Inflammatory macrophage treated with lipopolysaccharide for 4 hours (primary cell): ENCODE data around the gene GDPD5.

Experiments
- DNase-seq: peaks from one replicate; pipeline ENCODE4 v3.0.0-alpha.2; 2020

Gene GDPD5

DNA sequence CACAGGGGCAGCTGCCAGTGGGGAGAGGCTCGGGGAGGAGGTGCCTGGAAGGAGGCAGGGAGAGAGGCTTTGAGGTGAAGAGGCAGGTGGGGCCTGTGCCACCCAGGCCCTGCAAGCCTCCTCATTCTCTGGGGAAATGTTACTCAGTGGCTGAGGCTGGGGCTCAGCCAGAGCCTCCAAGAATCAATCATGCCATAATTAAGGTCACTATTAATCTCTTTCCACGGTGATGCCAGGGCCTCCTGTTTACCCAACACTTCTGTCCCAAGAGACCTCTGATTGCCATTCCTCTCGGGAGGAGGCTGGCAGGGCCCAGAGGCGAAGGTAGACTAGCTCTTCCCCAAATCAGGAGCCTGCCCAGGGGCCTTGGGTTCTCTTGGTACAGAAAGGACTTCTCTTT, 38.4 kb downstream of the GDPD5 start:
- no peak for DNase-seq

DNA sequence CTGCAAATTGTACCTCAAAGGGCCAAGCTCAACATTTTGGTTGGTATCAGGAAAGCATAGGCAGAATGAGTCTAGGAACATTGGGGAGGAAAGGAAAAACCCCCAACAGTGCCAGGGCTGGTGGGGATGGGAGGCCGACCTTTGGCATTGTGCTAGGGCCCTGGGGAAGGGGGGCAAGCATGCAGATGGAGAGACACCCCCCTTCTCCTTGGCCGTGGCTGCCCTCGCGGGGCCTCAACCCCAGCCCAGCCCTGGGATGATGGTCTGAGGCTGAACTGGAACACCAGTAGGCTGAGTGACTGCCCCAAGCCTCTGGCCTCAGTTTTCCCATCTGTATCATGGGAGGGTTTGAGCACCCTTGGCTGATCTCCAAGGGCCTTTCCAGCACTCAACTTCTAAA, 40.0 kb downstream of the GDPD5 start:
- no peak for DNase-seq

DNA sequence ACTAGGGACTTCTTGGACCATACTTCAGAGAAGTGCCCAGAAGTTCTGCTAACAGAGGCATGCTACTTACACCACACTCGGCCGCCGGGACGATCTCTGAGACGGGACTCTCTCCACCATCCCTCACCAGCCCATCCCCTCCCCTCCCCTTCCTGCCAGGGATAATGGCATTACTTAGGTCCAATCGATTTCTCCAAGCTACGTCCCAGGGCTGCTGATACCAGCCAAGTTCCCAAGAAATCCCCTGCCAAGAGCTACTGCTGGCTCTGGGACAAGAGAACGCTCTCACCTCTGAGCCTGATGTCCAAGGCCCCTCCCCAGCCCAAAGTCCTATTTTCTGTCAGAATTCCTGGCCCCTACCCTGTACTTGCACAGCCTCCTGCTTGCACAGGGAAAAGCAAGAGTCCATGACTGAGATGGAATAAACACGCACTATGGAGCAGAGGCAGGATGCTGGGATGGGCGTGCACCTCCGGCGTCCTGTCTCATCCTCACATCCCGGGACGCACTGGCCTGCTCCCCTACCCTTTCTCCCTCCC, 42.7 kb downstream of the GDPD5 start:
- DNase-seq: no peak

DNA sequence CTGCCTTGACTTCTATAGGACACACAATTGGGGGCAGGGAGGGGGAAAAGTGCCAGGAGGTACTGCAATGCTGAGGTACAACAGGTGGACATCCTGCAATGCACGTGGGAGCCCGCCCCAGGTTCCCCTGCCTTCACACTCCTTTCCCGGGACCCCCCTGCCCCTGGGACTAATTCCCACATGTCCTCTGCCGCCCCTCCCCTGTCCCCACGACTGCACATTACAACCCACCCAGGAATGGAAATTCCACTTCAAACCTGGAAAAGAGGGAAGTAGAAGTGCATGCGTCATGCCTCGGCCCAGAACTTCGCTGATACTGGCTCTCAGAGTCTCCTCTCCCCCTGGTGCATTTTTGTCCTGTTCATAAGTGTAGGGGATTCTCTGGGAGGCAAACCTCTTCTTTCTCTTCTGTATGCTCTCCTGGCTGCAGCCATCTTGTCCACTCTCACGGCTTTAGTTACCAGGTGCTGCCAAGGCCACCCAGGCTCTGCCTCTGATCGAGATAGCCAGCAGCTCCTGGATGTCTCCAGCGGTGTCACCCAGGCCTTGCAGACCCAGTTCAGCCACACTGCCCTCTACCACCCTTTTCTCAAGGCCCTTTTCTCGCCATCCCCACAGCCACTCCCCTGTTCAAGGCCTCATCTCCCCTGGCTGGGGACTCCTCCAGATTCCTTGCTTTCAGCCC, 43.7 kb downstream of the GDPD5 start:
- DNase-seq: peak; percentile 49

DNA sequence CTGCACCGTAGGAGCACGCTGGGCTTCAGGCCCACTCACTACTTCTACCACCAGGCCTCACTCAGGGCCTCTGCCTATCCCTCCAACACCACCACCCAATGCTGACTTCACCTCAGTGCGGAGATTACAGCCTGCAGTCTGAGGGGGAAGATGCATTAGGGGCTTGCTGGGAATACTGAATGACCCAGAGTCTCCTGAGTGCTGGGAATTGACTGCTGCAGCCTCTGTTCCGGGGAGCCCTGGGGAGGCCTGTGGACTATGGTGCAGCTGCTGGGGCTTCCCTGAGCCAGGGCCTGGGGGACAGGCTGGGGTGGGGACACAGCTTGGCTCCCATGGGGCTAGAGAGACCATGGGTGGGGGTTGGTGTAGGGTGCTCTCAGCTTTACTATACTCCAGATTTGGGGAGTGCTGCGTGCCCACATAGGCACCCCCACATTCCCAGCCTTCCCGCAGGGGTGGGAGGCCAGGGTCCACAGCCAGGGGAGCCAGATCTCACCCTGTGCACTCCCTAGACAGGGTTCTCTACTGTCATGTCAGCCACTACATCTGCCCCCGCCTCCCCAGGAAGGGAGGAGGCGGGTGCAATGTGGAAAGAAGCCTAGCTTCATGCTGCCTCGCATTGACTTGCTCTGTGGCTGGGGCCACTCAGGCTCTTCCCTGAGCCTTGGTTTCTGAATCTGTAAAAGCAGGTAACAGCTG, 44.4 kb downstream of the GDPD5 start:
- no peak for DNase-seq

DNA sequence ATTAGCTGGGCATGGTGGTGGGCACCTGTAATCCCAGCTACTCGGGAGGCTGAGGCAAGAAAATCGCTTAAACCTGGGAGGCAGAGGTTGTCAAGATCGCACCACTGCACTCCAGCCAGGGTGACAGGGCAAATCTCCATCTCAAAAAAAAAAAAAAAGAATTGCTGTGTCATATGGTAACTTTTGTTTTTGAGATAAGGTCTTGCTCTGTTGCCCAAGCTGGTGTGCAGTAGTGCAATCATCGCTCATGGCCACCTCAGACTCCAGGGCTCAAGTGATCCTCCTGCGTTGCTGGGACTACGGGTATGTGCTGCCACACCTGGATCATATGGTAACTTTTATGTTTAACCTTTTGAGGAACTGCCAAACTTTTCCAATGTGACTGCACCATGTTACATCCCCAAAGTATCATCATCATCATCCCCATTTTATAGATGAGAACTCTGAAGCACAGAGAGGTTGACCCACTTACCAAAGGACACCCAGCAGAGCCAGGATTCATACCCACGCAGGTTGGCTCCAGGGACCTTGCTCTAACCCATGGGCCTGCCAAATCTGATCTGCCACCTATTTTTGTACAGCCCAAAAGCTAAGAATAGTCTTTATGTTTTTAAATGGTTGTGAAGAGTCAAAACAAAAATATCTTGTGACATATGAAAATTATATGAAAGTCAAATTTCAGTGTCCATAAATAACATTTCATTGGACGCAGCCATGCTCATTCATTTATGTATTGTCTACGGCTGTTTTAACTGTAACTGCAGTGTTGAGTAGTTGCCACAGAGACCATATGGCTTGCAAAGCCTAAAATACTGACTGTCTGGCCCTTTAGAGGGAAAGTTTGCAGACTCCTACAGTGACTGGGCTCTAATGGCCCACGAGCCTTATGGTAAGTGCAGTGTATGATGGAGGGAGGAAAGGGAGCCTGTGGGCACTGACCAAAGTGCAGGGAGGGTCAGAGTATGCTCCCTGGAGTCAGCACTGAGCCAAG, 45.3 kb downstream of the GDPD5 start:
- DNase-seq: no peak

DNA sequence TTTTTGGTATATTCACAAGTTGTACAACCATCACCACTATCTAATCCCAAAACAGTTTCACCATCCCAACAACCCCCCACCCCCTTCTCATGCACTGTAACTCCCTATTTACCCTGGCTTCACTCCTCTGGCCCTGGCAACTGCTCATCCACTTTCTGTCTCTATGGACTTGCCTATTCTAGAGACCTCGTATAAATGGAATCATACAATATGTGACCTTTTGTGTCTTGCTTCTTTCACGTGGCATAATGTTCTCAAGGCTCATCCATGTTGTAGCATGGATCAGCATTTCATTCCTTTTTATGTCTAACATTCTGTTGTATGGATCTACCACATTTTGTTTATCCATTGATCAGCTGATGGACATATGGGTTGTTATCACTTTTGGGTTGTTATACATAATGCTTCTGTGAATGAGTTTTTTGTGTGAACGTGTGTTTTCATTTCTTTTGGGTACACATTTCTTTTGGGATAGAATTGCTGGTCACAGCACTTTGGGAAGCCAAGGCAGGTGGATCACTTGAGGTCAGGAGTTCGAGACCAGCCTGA, 46.1 kb downstream of the GDPD5 start:
- DNase-seq: no peak

DNA sequence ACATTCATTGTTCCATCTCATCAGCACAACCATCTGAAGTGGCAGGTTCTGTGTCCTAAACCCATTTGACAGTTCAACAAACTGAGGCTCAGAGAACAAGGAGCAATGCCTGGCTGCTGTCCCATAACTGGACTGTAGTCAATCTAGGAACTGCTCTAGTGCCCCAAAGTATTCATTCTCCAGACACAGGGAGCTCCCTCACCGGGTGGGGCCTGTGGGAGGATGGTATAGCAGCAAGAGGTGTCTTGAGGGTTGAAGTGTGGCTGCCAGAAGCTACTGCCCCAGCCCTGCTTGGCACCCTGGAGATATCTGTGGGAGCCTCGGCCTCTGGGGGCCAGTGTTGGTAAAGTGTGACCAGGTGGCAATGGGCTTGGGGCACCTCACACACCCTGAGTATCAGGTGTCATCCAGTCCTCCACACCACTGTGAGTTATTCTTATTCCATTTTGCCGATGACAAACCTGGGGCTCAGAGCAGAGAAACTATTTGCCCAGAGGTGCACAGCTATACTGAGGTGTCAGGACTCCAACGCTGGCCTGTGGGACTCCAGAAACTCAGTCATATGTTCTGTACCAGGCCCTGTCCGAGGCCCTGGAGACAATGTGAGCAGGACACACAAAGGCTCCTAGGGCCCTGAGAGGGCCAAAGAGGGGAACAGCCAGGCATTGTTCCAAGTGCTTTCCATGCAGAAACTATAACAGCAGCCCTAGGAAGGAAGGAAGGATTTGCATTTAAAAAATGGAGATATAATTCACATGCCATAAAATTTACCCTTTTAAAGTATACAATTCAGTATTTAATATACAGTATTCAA, 46.8 kb downstream of the GDPD5 start:
- DNase-seq: no peak

DNA sequence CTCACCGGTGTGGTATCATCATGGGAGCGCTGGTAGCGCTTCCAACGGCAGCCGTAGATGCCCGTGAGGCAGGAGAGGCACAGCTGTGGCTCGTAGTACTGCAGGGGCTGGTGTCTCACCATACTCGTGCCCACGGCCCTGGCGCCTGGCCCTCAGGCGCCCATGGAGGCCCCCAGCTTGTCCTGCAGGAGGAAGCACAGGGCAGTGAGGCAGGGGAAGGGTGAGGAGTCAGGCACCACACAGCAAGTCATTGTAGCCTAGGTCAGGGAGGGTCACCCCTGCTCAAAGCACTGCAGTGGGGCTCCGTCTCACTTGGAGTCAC, 48.2 kb downstream of the GDPD5 start:
- DNase-seq: no peak

DNA sequence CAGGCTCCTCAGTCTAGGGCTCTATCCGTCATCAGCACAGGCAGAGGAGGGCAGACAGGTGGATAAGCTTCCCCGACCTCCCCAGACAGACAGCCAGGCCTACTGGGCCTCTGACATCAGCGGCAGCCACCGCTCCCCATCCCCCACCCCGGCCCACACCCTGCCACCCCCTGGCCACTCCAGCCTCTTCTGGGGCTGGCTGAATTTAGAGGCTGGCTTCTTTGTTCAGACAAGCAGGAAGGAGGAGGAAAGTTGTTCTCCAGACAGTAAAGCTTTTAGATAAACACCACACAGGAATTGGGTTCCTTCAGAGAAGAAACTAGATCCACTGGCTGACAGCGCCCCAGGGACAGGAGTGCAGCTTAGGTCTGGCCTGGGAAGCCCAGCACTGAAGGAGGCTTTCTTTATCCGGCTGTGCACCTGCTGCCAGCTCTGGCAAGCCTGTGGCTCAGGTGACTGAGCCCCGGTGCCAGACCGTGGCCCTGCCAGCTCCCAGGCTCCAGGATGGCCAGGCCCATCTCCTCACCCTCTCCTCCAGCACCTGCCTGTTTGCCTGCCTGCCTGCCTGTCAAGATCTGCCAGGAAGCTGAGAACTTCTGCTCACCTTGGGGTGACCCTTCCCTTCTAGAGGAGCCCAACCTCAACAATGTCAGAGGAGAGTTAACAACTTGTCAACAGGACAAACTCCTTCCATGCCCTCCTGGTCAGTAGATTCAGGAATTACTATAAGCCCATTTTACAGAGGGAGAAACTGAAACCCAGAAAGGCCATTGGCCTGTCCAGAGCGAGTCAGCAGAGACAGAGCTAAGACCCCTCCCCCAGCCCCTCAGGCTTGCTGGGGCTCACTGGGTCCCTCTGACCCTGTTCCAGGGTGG, 48.8 kb downstream of the GDPD5 start:
- DNase-seq: no peak

DNA sequence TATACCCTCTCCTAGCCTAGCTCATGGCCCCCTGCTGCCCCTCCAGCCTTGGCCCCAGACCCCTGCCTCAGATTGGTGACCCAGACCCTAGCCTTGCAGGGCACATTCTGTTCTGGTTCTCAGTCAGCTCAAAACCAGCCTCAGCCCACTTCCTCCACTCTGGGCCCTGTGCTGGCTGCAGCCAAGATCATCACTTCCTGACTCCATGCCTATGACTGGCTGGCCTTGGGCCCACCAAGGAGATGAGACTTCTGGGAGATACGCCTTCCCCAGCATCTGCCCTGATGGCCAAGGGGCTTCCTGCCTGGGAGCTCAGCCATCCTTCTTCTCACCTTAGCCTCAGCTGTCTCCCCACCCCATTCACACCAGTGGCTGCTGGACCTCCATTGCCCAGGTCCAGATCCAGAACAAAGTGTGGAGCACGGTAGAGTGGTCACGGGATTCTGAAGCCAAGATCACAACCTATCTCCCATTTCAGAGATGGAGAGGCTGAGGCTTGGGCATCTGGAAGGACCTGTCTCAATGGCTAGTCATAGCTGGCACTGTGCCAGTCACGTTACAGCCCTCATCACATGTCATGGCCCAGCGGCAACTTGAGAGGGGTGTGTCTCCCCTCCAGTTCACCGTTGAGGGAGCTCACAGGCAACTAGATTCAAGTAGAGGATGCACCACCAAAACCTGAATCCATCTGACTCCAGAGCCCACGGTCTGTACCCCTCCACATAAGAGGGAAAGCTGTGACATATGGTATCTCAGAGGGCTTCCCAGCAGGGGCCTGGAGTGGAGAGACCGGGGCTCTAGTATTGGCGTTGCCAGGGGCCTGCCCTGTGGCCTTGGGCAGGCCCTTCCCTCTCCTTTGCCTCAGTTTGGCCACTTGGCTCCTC, 49.7 kb downstream of the GDPD5 start:
- peak; percentile 23 for DNase-seq

DNA sequence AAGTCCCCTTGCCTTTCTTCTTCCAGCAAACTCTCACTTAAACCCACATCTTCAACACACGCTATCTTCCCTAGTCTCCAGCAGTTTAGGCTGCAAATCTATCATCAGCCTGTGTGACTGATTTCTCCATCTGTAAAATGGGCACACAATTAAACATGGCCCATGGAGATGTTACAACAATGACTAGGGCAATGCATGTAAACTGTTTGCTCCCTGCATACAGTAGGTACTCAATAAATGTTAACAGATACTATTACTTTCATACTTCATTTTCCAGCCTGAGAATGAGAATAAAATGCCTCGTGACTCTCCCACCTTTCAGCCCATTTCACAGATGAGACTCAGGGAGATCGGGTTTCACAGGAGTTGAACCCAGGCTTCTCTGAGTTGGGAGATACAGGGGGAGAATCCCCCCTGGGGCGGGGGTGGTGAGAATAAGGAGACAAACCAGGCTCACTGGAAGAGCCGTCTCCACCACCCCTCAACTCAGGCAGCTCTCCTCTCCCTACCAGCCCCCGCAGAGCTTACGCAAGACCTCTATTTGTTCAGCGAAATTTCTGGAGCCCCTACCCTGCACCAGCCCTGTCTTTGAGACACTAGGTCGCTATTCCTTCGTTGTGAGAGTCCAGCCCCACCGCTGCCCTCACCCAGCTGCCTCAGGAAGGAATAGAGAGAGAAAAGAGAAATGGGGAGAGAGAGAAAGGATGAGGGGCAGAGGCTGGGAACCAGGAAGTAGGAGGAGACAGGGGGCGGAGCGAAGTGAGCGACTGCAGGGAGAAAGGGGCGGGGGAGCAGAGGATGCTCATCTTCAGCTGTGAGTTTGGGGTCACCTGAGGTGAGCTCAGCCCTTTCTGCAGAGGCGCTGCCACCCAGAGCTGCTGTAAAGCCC, 50.6 kb downstream of the GDPD5 start:
- DNase-seq: peak; percentile 33

DNA sequence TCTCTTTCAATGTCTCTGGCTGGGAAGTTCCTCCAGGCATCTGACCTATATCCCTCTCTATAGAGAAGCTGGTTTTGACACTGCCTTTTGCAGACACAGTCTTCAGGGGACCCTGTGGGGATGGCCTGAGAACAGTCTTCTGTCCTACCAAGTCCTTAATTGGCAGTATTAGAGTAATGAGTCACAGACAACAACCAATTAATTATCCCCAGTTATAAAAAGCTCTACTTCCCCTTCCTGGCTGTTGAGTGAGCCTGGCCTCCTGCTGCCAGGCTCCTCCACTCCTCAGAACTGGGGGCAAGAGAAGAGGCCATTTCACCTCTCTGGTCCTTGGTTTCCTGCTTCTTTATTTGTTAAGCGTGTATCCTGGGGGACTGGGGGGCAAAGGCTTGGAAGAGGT, 51.5 kb downstream of the GDPD5 start:
- DNase-seq: peak; percentile 33

DNA sequence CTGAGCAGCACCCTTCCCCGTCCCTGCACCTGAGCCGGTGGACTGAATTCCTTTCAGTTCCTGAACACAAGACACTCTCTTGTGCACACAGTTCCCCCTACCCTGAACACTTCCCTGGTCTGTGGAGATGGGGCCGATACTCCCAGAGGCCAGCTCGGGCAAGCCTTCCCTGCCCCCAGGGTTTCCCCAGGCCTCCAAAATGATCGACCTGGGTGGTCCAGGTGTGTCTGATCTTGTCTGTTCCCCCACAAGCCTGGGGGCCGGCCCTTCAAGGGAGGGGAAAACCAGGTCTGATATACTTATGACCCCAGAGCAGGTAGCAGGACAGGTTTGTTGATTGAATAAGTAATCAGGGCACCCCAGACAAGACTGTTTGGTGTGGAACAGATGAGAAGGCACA, 52.1 kb downstream of the GDPD5 start:
- DNase-seq: no peak

DNA sequence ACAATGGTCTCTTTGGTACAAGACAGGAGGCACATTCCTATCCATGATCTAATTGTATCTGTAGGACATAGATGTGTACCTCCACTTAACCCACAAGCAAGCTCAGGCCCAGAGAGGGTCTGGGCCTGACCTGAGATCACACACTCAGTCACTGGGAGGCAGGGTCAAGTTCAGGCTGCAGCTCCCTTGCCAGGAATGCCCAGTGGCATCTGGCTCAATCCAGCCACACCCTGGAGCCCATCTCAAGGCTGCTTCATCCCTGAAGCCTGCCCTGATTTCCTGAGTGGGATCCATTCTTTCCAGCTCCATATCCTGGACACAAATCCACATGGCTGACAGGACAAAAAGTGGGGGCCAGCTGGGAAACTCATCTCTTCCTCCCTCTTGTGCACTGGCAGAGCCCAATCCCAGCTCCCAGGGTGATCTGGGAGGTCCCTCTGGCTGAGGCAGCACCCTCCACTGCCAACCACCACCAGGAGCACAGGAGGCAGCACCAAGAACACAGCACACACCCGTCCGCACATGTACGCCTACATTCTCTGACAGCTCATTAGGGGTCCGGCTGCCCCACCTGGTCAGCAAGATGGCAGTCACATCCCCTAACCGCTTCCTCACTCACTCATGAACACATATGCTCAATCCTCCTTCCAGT, 53.5 kb downstream of the GDPD5 start:
- DNase-seq: no peak

DNA sequence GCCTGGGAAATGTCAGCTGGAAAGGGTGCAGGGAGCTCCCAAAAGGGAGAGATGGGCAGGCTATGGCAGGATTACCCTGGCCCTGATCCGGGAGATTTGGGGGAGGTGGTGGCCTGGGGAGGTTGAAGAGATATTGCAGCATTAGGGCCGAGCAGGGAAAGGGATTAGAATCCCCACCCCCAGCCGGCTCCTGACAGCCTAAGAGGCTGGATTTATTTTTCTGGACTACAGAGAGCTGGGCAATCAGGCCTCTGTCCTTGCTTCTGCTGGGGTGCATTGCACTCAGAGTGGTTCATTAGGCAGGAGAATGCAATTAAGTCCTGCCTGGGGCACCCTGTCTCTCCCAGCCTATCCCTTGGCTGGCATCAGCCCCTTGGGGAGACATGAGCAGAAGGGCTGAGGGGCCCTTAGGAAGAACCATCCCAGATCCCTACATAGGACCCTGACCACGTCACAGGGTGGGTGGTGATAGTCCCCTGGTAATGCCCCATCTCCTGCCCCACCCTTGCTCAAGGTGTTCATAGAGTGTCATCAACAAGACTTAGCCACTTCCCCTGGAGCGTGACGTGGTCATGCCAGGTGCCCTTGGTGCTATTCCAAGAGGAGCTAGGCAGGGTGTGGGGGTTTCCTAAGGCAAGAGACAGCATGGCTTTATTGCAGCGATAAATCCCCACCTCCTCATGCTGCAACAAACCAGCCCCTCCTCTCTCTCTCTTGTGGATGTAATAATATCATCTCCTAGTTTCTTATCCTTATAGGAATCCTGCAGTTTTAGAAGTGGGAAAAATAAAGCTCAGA, 54.4 kb downstream of the GDPD5 start:
- no peak for DNase-seq

DNA sequence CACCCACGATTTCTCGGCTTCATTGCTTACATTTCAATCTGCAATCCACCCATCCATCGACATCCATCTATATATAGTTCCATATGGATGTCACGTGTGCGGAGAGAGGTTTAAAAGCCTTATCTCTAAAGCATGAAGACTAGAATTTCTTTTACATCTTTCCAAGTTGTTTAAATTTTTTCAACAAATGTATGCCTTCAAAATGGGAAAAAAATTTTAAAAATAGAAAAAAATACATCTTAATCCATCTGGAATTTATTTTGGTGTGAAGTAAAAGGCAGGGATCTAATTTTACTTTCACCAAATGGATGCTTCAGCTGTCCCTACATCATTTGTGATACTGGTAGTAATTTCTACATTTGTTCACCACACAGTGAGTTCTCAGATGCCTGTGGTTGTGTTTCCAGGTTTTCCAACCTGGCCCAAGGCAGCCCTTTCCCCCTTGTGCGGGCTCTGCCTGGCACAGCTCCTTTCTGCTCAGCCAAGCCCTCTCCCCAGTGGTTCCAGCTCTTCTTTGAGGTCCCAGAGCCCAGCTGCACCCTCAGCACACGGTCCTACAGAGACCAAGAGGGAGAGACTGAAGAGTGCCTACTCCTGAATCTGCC, 55.2 kb downstream of the GDPD5 start:
- no peak for DNase-seq
